Measurements from ENCODE around the gene ZFAND3.
"Not testable (repeated sequence)": the region's sequence is repeated elsewhere in the genome, so short reads cannot be mapped to it uniquely, and the experiment has no call there.

Gene ZFAND3

DNA sequence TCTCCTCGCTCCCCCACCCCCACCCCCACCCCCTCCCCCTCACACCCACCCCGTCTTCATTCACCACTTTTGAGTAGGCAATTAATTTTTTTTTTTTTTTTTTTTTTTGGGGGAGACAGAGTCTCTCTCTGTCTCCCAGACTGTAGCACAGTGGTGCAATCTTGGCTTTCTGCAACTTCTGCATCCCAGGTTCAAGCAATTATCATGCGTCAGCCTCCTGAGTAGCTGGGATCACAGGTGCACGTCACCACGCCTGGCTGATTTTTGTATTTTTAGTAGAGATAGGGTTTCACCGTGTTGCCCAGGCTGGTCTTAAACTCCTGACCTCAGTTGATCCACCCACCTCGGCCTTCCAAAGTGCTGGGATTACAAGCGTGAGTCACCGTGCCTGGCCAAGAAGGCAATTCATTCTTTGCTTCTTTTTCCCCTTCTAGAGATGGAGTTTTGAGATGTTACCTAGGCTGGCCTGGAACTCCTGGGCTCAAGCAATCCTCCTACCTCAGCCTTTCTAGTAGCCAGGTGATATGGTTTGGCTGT is 230.4 kb downstream of the ZFAND3 start:
- DNase-seq (ENCODE audit: low read depth), result not testable (repeated sequence)

GRCh38 chr6:38051819-38052434 is 232.4 kb downstream of the ZFAND3 start:
- DNase-seq (ENCODE audit: low read depth), result no peak

- no peak for DNase-seq (ENCODE audit: low read depth)
Observed at GRCh38 chr6:38054527-38055202, 235.1 kb downstream of the ZFAND3 start.

GRCh38 chr6:38055203-38055589 is 235.7 kb downstream of the ZFAND3 start:
- no peak for DNase-seq (ENCODE audit: low read depth)

- DNase-seq (ENCODE audit: low read depth), result no peak
Observed at GRCh38 chr6:38056361-38056760, 236.8 kb downstream of the ZFAND3 start.

DNA sequence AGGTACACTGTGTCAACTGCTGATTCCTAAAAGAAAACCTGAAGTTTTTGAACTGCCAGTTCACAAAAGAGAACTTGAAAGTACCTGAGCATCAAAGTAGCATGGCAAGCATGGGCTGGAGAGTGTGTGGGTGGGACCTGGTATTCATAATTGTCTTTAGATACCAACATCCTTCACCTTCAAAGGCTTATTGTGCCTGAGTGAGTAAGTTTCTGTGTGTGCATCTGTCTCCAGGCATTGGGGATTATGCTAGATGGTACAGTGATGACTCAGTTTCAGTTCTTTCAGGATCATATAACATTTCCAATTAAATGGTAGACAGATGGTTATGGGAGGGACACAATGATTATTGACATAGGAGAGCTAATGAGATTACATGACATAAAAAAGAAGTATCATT is 238.5 kb downstream of the ZFAND3 start:
- DNase-seq (ENCODE audit: low read depth), result peak; percentile 14

DNA sequence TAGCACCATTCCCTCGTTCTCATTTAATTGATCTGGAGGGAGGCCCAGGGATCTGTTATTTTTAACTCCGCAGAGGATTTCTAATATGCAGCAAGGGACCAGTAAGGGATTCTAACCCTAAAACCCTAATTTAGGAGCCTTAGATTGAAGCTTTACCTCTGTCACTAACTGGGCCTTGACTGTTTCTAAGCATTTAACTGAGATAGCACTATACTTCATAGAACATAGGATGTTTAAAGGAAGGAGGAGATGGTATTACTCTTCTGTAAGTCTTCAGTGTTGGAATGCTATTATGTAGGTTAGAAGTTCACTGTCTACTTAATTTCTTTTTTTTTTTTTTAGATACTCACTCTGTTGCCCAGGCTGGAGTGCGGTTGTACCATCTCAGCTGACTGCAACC is 242.5 kb downstream of the ZFAND3 start:
- no peak for DNase-seq (ENCODE audit: low read depth)

- DNase-seq (ENCODE audit: low read depth), result no peak
Observed at GRCh38 chr6:38063973-38064372, 244.4 kb downstream of the ZFAND3 start.

DNA sequence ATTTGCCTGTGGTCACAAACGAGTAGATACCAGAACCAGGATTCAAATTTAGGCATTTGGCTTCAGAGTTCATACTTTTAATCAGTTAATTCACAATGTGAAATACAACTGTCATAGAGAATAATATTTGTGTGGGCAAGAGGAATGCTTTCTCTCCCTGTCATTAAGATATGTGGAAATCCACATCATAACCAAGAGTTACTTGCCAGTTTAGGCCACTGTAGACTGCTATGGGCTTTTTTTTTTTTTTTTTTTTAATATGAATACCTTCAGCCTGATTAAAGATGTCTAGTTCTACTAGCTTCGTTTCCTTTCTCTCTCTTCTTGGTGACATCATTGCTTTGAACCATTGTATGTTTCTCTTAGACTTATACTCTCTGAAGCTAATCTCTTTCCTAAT is 244.9 kb downstream of the ZFAND3 start:
- no peak for DNase-seq (ENCODE audit: low read depth)

DNA sequence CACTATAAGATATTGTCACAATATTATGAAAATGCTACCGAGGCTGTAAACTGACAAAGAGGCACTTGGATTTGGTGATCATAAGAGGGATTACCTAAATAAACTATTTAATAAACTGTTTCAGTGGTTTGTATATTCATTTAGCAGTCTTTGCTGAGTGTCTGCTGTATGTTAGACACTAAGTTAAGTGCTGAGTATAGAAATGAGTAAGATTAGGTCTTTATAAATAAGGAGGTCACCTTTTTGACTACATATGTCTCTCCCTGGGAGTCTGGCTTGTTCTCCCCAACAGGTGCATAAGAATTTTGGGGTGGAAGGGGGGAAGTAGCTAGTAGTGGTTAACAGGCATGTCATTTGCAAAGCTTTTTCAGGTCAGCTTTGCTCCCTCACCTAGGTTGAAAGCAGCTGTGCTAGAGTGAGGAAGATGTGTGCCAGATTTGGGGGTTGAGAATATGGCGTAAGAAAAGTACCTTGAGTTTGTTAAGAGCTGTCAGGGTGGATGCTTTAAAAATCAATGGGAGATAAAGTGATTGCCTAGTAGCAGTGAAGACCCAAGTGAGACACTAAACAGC is 246.3 kb downstream of the ZFAND3 start:
- DNase-seq (ENCODE audit: low read depth), result no peak

DNA sequence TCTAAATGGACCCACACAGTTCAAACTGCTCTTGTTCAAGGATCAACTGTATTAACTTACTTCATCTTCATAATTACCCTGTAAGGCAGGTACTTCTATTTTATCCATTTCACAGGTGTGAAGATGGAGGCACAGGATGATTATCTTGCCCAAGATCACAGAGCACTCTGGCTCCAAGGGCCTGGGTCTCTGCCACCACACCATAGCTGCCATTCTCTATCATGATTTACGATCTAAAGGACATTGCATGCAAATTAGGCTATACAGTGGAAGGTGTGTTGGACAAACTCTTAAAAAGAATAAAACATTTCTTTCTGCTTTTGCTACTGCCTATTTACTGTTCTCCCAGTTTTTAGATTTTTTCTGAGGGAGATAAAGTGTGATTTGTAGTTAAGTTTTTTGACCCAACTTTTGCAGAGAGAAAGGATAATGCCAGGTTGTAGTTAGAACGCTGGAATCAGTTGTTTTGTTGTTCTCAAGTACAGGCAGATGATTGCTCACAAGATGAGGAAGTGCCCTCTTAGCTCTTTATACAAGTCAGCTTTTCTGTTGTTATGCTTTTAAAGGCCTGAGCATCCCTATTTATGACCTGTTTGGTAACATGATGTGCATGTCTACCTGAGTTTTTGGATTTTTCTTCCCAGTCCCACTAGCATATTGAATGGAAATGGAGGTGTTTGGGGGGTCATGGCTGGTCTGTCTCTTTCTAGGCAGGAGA is 247.9 kb downstream of the ZFAND3 start:
- DNase-seq (ENCODE audit: low read depth), result no peak

GRCh38 chr6:38068854-38069590 is 249.5 kb downstream of the ZFAND3 start:
- no peak for DNase-seq (ENCODE audit: low read depth)

DNA sequence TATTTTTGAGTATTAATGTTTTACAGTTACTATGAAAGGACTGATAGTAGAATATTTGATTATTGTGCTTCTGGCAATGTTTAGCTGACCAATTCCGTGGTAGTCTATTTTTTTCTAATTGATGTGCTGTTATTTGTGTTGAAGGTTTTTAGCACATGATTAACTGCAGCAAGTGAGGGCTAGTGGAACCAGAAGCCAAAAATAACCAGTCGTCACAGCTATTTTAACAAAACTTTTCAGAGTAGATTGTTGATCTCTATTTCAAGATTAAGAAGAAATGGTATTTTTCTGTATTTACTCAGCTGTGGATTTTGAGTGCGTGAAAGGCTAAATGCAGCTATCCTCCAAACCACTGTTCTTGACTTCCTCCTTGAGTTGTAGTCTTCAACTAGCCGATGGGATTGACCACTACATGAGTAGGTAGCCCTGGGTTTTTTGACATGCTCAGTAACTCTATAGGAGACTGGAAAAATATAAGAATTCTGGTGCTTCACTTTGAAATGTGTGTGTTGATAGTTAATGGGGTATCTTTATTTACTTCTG is 258.0 kb downstream of the ZFAND3 start:
- no peak for DNase-seq (ENCODE audit: low read depth)

DNA sequence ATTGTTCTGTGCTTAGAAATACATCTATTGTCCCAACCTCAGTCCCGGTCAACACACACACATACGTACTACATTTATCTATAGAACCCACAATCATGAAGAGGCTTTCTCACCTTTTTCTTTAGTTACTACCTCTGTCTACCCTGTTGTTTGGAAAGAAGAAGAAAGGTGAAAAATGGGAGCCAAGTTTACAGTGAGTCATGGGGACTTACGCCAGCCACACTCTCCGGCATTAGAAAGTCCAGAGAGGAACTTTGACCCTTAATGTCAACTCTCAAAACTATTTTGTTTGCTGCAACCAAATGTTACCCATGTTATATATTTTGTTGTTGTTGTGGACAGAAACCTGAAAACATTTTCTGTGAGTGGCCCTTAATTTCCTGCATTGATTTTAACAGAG is 259.1 kb downstream of the ZFAND3 start:
- DNase-seq (ENCODE audit: low read depth), result no peak

GRCh38 chr6:38079107-38079506 is 259.6 kb downstream of the ZFAND3 start:
- DNase-seq (ENCODE audit: low read depth), result no peak

GRCh38 chr6:38079537-38079936 is 260.0 kb downstream of the ZFAND3 start:
- DNase-seq (ENCODE audit: low read depth), result no peak

DNA sequence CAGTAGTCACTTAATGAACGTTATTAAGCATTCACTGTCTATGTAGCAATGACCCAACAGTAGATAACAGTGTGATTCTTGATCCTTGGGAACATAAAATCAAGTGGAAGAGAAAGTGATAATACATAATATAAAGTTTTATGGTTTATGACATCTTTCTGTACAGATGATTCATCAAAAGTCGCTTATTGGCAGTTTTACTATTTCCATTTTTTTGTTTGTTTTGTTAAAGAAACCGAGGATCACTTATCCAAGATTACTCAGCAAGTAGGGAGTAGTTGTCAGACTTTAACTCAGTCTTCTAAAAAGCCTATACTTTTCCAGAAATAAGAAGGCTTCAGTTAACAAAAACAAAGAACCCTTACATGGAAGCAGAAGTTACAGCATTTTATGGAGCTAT is 260.8 kb downstream of the ZFAND3 start:
- no peak for DNase-seq (ENCODE audit: low read depth)

- DNase-seq (ENCODE audit: low read depth), result no peak
Observed at GRCh38 chr6:38080889-38081288, 261.4 kb downstream of the ZFAND3 start.

DNA sequence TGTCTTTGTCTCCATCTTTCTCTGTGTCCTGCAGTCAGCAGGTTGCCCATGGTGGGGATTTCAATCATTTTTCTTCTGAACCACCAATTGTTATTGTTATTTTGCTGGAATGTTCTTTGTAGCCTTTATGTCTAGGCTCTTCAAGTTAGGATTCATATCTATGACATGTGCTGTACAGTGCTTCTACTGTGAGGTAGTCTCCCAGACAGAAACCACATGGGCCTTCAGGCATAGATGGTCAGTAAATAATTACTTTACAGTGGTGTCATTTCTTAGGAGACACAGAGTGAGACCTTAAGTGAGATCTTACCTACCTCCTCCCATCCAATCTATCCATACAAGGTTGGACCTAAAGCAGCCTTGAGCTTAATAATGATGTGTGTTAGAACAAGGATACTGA is 265.5 kb downstream of the ZFAND3 start:
- no peak for DNase-seq (ENCODE audit: low read depth)

- no peak for DNase-seq (ENCODE audit: low read depth)
Observed at GRCh38 chr6:38086346-38086745, 266.8 kb downstream of the ZFAND3 start.

DNA sequence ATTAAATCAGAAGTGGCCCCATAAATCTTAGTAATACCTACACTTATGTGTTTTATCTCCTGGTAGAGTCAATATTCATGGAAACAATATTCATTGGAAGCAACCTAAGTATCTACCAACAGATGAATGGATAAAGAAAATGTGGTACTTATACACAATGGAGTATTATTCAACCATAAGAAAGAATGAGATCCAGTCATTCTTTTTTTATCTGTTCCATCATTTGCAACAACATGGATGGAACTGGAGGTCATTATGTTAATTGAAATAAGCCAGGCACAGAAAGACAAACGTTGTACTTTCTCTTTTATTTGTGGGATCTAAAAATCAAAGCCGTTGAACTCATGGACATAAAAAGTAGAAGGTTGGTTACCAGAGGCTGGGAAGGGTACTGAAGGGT is 268.5 kb downstream of the ZFAND3 start:
- DNase-seq (ENCODE audit: low read depth), result no peak

DNA sequence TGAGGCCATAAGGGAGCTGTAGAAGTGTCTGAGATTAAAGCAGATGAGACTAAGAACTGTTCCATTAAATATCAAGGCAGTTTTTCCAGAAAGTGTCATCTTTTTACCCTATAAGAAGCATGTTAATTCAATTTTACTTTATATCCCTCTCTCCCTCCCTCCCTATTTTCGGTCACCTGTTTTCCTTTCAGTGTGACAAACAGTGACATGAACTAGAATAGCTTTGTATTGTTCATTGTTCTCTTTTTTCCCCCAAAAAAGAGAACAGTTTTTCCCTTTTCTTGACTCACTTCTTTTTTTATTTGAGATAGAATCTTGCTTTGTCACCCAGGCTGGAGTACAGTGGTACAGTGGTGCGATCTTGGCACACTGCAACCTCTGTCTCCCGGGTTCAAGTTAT is 269.3 kb downstream of the ZFAND3 start:
- no peak for DNase-seq (ENCODE audit: low read depth)
